ENCODE results near the gene CBARP. TPM values are rescaled to one million over a fixed set of nuclear protein-coding genes. Genes with fewer than 3 reads are reported as not detected.

Gene CBARP
- total RNA-seq, 1 experiment from 2014 or later: 28.4 TPM

- Histone ChIP-seq H2BK20ac (ENCODE audit: low read depth, low read length, poor library complexity, severe bottlenecking) (no peak overlapping the region), H3K23me2 (ENCODE audit: insufficient read length, low read depth, low read length, poor library complexity, severe bottlenecking) (no peaks in the 10 kb centered on the region), H2BK15ac (ENCODE audit: low read depth, low read length) (no peak overlapping the region), H2AK5ac (ENCODE audit: insufficient read length, low read length) (no peak overlapping the region), H4K20me1 (ENCODE audit: control insufficient read depth, insufficient read depth, insufficient read length) (no peaks in the 10 kb centered on the region), H3K9me3 (ENCODE audit: control insufficient read depth, low read depth, low read length) (no peaks in the 10 kb centered on the region), H3T11ph (ENCODE audit: low read length) (no peak overlapping the region), H3K23ac (ENCODE audit: insufficient read length, low read depth, low read length) (no peak overlapping the region), H2BK5ac (ENCODE audit: insufficient read length, low read length) (no peak overlapping the region), H4K91ac (ENCODE audit: insufficient read length, low read depth, low read length) (no peak overlapping the region), H3K4me1 (ENCODE audit: insufficient read depth, low read length) (no peaks in the 10 kb centered on the region), H2AFZ (ENCODE audit: low read length) (no peak overlapping the region), H3K56ac (ENCODE audit: insufficient read length, low read depth, low read length) (no peak overlapping the region), H3K27me3 (ENCODE audit: insufficient read depth, low read length) (no peaks in the 10 kb centered on the region), H2BK12ac (ENCODE audit: insufficient read length, low read depth, low read length) (no peak overlapping the region), H4K8ac (replicated peaks; ENCODE audit: insufficient read length, low read depth, low read length) (no peak overlapping the region), H3K4me2 (ENCODE audit: insufficient read depth, insufficient read length, low read length) (no peak overlapping the region), H3K79me1 (ENCODE audit: insufficient read depth, low read depth, low read length, poor library complexity, severe bottlenecking) (no peaks in the 10 kb centered on the region), H4K5ac (ENCODE audit: insufficient read length, low read depth, low read length) (no peak overlapping the region), H3K27ac (ENCODE audit: insufficient read length, low read depth, low read length) (no peak overlapping the region), H3K9ac (ENCODE audit: extremely low read depth, insufficient read length, low read length) (no peak overlapping the region), H3K18ac (ENCODE audit: insufficient read length, low read depth, low read length) (no peak overlapping the region), H2BK120ac (ENCODE audit: low read depth, low read length, poor library complexity, severe bottlenecking) (no peak overlapping the region), H3K4ac (ENCODE audit: low read depth, low read length) (no peak overlapping the region), H3K79me2 (ENCODE audit: insufficient read depth, low read length) (no peaks in the 10 kb centered on the region), H3K14ac (ENCODE audit: insufficient read depth, low read length) (no peak overlapping the region)
- DNase-seq: no peak
- TF ChIP-seq, protein P1, sequence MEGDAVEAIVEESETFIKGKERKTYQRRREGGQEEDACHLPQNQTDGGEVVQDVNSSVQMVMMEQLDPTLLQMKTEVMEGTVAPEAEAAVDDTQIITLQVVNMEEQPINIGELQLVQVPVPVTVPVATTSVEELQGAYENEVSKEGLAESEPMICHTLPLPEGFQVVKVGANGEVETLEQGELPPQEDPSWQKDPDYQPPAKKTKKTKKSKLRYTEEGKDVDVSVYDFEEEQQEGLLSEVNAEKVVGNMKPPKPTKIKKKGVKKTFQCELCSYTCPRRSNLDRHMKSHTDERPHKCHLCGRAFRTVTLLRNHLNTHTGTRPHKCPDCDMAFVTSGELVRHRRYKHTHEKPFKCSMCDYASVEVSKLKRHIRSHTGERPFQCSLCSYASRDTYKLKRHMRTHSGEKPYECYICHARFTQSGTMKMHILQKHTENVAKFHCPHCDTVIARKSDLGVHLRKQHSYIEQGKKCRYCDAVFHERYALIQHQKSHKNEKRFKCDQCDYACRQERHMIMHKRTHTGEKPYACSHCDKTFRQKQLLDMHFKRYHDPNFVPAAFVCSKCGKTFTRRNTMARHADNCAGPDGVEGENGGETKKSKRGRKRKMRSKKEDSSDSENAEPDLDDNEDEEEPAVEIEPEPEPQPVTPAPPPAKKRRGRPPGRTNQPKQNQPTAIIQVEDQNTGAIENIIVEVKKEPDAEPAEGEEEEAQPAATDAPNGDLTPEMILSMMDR (conservative IDR thresholded peaks at IDR 0.05): no peak
- no peaks in the 10 kb centered on the region for H3K36me3 Mint-ChIP-seq (ENCODE audit: insufficient read depth in 1 of 3, low read depth in 3 of 3)
- WGBS (ENCODE audit: extremely low coverage, insufficient read length, low lambda C conversion rate): no CpG with 5 or more reads among the region's 9 CpGs
- H3K27me3 Mint-ChIP-seq (ENCODE audit: low read depth): no peaks in the 10 kb centered on the region; the same call in 1 of the 2 replicates
- peaks cover 0 to 8% of the 10 kb centered on the region in 2 experiments; a peak in 2 of 4 replicates for H3K4me1 Mint-ChIP-seq
- H3K27ac Mint-ChIP-seq: peak overlapping the region in 1 of 3 experiments; percentile 24; a peak in 1 of 7 replicates
- no peak overlapping the region for H3K4me3 Mint-ChIP-seq
- H3K9me3 Mint-ChIP-seq: no peaks in the 10 kb centered on the region
These were observed 48.4 kb downstream of the CBARP start for GRCh38 chr19:1189419-1189818.

Measured in H9 (cell line).